GM18499 (cell line): ENCODE results near the gene PGM5.
A peak's percentile ranks its signal among the peaks of the same experiment; 100 is the strongest.

Experiments
- ATAC-seq: cut with Tn5 transposase; IDR thresholded peaks from one replicate; pipeline ENCODE4 v1.9.1; 2021; ENCODE audit warnings: moderate number of reproducible peaks; ENCODE audit not compliant: insufficient read depth, unreplicated experiment

Gene PGM5

GRCh38 chr9:68522954-68523353 is 166.5 kb downstream of the PGM5 start:
- no peak for ATAC-seq

DNA sequence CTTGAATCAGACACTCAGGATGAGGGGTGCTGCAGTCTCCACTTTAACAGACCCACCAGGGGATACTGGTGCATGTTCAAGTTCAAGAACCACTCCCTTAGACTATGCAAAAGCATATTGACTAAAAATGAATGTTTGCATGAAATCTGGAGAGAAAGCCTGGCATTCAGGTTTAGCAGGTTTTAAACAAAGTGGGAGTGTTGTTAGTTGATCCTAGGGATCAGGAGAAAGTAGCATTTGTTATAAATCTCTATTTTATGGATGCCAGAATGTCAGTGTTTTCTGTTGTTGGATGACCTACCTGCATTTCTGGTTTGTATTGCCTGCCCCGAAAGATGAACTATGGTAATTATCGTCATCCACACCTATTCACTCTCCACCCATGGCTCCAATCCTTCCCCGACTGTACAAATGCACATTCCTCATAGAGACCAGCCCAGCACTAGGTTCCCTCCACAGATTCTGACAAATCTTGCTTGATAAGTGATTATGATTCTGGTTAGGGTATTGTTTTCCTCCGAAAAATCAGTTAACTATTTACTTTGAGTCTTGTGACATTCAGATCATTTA is 167.0 kb downstream of the PGM5 start:
- no peak for ATAC-seq

DNA sequence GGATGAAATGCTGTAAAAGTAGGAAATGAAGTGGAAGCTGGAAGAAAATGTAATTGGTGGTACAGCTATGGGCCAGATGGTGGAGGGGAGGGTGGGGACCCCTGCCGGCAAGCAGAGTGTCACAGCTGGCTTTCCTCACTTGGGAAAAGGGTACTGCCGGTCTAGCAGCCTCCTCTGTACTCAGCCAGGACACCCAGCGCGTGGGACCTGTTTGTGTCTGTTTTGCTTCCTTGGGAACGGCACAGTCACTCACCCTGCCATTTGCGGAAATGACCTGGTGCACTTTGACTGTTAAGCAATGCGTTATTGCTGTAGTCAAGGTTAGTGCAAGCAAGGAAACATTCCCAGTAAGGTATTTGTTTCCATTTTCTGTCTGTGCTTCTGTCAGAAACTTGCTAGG is 174.2 kb downstream of the PGM5 start:
- ATAC-seq, result no peak

DNA sequence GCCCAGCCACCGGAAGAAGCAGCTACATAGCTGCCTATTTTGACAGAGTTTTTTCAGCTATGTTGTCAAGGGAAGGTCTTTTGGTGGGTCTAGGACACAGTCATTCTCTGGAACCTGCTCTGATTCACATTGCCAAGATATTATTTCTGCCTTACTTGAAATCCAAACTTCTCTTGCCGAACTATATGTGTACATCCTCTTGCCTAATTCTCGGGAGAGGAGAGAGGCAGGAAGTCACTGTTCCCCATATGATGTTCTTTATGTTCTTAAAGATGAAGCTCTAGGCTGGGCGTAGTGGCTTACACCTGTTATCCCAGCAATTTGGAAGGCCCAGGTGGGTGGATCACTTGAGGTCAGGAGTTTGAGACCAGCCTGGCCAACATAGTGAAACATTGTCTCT is 175.7 kb downstream of the PGM5 start:
- ATAC-seq, result no peak

GRCh38 chr9:68533678-68534077 is 177.3 kb downstream of the PGM5 start:
- ATAC-seq, result no peak

DNA sequence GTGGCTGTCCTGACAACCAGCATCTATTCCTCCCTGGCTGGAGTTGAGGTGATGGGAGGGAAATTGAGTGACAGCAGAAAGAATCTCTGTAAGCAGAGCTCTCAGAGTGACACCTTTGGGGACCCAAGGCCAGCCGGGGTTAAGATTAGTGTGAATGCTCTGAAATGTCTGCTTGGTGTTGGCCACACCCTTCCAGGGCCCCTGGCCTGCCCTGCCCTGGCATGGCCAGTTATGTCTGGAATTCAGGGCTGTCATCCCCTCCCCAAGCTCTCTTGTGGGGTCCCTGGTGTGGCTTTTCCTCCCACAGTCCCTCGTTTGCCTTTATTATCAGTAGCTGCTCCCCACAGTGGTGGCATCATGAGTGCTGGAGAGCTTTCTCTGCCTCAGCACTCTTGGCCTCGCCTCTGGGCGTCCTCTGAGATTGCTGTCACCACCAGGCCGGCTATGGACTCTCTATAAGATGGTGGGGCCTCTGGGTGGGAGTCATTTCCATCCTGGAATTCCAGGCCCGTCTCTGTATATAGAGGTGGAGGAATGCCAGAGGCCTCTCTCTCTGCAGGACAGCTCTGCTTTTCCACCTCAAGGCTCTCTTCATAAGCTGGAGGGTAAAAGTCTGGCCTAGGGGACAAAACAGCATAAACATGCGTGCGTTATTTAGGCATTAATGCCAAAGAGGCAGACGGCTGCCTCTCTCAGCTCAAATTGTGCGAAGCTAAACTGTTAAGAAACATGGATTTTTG is 180.6 kb downstream of the PGM5 start:
- ATAC-seq, result no peak

- ATAC-seq, result no peak
Measured at GRCh38 chr9:68537616-68537880, 181.1 kb downstream of the PGM5 start.

GRCh38 chr9:68538200-68538599 is 181.8 kb downstream of the PGM5 start:
- ATAC-seq, result no peak

- no peak for ATAC-seq
Measured at GRCh38 chr9:68540712-68541535, 184.5 kb downstream of the PGM5 start, which contains the start of gene TMEM252. TMEM252 (minus strand) TSS chr9:68540883; CDS start chr9:68540814, 69 bp downstream.

DNA sequence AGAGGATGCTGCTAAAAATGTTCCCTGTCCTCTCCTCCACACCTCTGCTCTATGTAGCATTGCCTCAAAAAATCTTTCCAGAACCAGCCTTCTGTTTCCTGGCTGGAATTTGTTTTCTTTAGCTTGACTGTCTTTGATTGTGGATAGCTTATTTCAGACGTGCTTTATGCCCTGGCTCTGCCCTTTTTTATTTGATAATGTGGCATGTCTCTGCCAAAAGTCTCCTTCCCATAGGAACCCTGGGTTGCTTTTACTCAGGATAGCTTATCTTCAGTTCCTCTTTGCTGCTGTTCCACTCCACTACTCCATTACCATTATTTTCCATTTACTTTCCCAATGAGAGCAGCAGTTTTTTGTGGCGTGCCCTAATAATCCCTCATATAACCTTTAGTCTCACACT is 185.2 kb downstream of the PGM5 start:
- no peak for ATAC-seq

DNA sequence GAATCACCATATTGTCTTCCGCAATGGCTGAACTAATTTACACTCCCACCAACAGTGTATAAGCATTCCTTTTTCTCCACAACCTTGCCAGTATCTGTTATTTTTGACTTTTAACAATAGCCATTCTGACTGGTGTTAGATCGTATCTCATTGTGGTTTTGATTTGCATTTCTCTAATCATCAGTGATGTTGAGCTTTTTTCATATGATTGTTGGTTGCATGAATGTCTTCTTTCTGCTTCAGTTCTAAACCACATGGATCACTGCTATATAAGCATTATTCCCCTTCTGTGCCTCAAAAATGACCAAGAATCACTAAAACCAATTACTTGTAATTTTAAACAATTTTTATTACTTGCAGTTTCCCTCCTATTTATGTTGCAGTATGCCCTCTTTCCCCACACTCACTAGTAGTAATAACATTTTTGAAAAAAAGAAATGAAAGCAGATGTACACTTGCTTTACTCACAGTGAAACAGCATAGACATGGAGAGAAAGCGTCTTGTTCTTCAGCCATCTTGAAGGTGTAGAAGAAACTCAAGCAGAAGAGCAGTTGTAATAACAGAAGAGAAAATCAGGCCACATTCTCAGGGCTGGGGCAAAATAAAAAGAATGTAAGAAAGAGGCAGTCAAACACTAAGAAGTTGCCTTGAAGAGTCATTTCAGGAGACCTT is 188.8 kb downstream of the PGM5 start:
- ATAC-seq, result peak; percentile 42

- peak; percentile 65 for ATAC-seq
Measured at GRCh38 chr9:68546596-68547390, 190.4 kb downstream of the PGM5 start.

- no peak for ATAC-seq
Measured at GRCh38 chr9:68547417-68547816, 191.0 kb downstream of the PGM5 start.

- ATAC-seq, result no peak
Measured at GRCh38 chr9:68548241-68548640, 191.8 kb downstream of the PGM5 start.

GRCh38 chr9:68551191-68551590 is 194.8 kb downstream of the PGM5 start:
- ATAC-seq, result no peak

- ATAC-seq, result no peak
Measured at GRCh38 chr9:68552700-68553476, 196.5 kb downstream of the PGM5 start.

DNA sequence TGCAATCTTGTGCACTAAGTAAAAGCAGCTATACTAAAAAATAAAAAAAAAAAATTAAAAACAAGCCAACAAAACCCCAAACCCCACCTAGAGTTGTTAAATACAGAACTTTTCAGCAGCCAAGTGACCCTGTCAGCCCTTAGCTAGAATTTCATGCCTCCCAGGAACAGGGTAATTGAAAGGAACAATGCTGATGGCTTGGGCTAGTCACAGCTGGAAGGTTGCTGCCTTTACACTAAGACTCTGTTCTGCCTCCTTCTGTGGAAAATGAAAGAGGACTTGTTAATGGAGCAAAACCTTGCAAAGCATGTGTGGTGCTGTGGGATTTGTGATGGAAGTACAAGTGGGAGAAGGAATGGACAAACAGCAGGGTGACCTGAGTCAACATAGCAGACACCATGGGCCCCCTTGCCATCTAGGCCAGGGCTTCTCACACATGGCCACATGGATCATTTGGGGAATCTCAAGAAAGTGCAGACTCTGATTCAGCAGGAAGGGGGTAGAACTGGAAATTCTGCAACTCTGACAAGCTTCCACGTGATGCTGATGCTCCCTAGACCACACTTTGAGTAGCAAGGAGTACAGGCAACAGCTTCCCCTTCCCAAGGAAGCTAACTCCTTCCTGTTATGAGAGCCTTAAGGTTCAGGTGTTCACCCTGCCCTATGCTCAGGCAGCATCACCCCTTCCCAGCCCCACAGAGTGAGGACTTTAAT is 199.2 kb downstream of the PGM5 start:
- ATAC-seq, result no peak

DNA sequence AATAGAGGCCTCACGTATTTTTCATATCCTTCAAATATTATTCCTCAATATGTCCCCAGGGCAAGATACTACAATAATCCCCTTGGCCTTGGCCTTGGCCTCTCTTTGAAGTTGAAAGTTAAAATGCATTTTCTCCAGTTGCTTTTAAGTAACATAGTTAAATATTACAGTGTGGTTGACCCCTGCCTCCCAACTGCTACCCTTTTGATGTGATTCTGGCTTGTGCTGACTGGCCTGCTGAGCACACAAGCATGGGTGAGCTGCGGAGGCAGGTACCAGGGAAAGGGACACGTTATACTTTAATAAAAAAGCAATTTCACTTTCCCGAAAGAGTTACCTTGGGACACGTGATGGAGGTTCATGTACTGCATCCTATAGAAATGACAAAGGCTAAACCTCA is 202.1 kb downstream of the PGM5 start:
- no peak for ATAC-seq
